Liver (tissue), 9 donors: ENCODE results near the gene EHD4. TPM values are rescaled to one million over a fixed set of nuclear protein-coding genes. Genes with fewer than 3 reads are reported as not detected.

Source experiments
- DNase-seq: peaks from one replicate; pipeline ENCODE4 v3.0.0-alpha.2; 2017; ENCODE audit warnings: low spot score
- H3K27ac ChIP-seq, 2 donors: one replicate each; pipeline ENCODE4 v1.7.0; 2013; ENCODE audit warnings: inconsistent platforms in 2 of 2, low read length in 2 of 2, control low read depth in 1 of 2, low read depth in 1 of 2, mild to moderate bottlenecking in 1 of 2
- H3K27me3 ChIP-seq, 4 donors: one replicate each; pipeline versions ENCODE4 v1.6.1 to v1.7.0; 2013; ENCODE audit warnings: low read length in 3 of 4, inconsistent platforms in 1 of 4, mild to moderate bottlenecking in 1 of 4, moderate library complexity in 1 of 4; ENCODE audit not compliant: control insufficient read depth in 4 of 4, insufficient read depth in 4 of 4
- H3K36me3 ChIP-seq, 4 donors: one replicate each; pipeline versions ENCODE4 v1.6.1 to v1.7.0; 2013; ENCODE audit warnings: low read length in 3 of 4, mild to moderate bottlenecking in 3 of 4, low read depth in 1 of 4, moderate library complexity in 1 of 4; ENCODE audit not compliant: control insufficient read depth in 4 of 4, insufficient read depth in 3 of 4
- H3K4me1 ChIP-seq, 4 donors: one replicate each; pipeline versions ENCODE4 v1.6.1 to v1.7.0; 2013; ENCODE audit warnings: low read length in 3 of 4, mild to moderate bottlenecking in 3 of 4, moderate library complexity in 1 of 4; ENCODE audit not compliant: control insufficient read depth in 4 of 4, insufficient read depth in 4 of 4
- H3K4me3 ChIP-seq, 3 donors: one replicate each; pipeline versions ENCODE4 v1.6.1 to v1.7.0; 2013; ENCODE audit warnings: low read length in 3 of 3, control low read depth in 1 of 3, low read depth in 1 of 3, mild to moderate bottlenecking in 1 of 3
- H3K9ac ChIP-seq, 2 donors: one replicate each; pipeline ENCODE4 v1.7.0; 2013; ENCODE audit warnings: low read length in 2 of 2, mild to moderate bottlenecking in 2 of 2, moderate library complexity in 2 of 2, control low read depth in 1 of 2, low read depth in 1 of 2
- H3K9me3 ChIP-seq, 4 donors: one replicate each; pipeline versions ENCODE4 v1.6.1 to v1.7.0; 2013; ENCODE audit warnings: low read length in 3 of 4; ENCODE audit not compliant: control insufficient read depth in 4 of 4
- EGR1 ChIP-seq, 2 donors: IDR thresholded peaks; 2 replicates each; pipeline ENCODE4 v1.6.1; 2016 to 2018; ENCODE audit warnings: antibody characterized with exemption in 2 of 2, low read depth in 2 of 2
- FOXA1 ChIP-seq: IDR thresholded peaks from 2 replicates; pipeline ENCODE4 v1.6.1; 2016; ENCODE audit warnings: antibody characterized with exemption
- FOXA2 ChIP-seq: IDR thresholded peaks from 2 replicates; pipeline ENCODE4 v1.6.1; 2016; ENCODE audit warnings: antibody characterized with exemption
- GABPA ChIP-seq, 2 donors: IDR thresholded peaks in 1 of 2; conservative IDR thresholded peaks in 1 of 2; 2 replicates each; pipeline ENCODE4 v1.6.1; 2016; ENCODE audit warnings: antibody characterized with exemption in 2 of 2, mild to moderate bottlenecking in 1 of 2, moderate library complexity in 1 of 2
- HNF4A ChIP-seq, 2 donors: conservative IDR thresholded peaks; 2 replicates each; pipeline ENCODE4 v1.6.1; 2016; ENCODE audit warnings: antibody characterized with exemption in 2 of 2, mild to moderate bottlenecking in 2 of 2
- HNF4G ChIP-seq: IDR thresholded peaks from 2 replicates; pipeline ENCODE4 v1.6.1; 2016; ENCODE audit warnings: antibody characterized with exemption
- JUND ChIP-seq, 2 donors: IDR thresholded peaks; 2 replicates each; pipeline ENCODE4 v1.6.1; 2016; ENCODE audit warnings: antibody characterized with exemption in 2 of 2
- NR2F2 ChIP-seq: IDR thresholded peaks from 2 replicates; pipeline ENCODE4 v1.6.1; 2016; ENCODE audit warnings: antibody characterized with exemption
- RAD21 ChIP-seq, 2 donors: IDR thresholded peaks; 2 replicates each; pipeline ENCODE4 v1.6.1; 2016; ENCODE audit warnings: antibody characterized with exemption in 2 of 2, mild to moderate bottlenecking in 2 of 2
- REST ChIP-seq: IDR thresholded peaks from 2 replicates; pipeline ENCODE4 v1.6.1; 2016; ENCODE audit warnings: antibody characterized with exemption, mild to moderate bottlenecking
- RXRA ChIP-seq, 2 donors: IDR thresholded peaks; 2 replicates each; pipeline ENCODE4 v1.6.1; 2017 to 2018; ENCODE audit warnings: antibody characterized with exemption in 2 of 2, mild to moderate bottlenecking in 1 of 2
- SP1 ChIP-seq: IDR thresholded peaks from 2 replicates; pipeline ENCODE4 v1.6.1; 2018; ENCODE audit warnings: antibody characterized with exemption, mild to moderate bottlenecking
- TAF1 ChIP-seq: conservative IDR thresholded peaks from 2 replicates; pipeline ENCODE4 v1.6.1; 2016; ENCODE audit warnings: antibody characterized with exemption, mild to moderate bottlenecking
- YY1 ChIP-seq: IDR thresholded peaks from 2 replicates; pipeline ENCODE4 v1.6.1; 2016; ENCODE audit warnings: antibody characterized with exemption, mild to moderate bottlenecking
- WGBS: extraction: QIAGEN DNeasy Blood & Tissue Kit; methylation state at CpG from one replicate; pipeline ENCODE4 v1.1.7; 2013; 5-methylcytosine and 5-hydroxymethylcytosine counted together
- polyA plus RNA-seq, 2 donors: library from polyadenylated mRNA; stranded (reverse) in 1 of 2; unstranded in 1 of 2; fragments of 200-250 nt in 1 of 2; fragments of >200 nt in 1 of 2; fragmentation: Nextera tagmentation in 1 of 2; extraction: Ambion mirVana in 1 of 2; gene quantifications; one replicate each; pipeline versions ENCODE4 v1.2.1 to v1.2.3, GENCODE V29; 2013 to 2015
- total RNA-seq, 2 donors: library from RNA; depleted of rRNA; stranded (reverse); fragments of >200 nt; gene quantifications; one replicate each; pipeline ENCODE4 v1.2.3, GENCODE V29; 2014
- TF ChIP-seq, protein P1 (sequence below): fragments of 150-350 bp; IDR thresholded peaks from 2 replicates; pipeline ENCODE4 v1.5.1; 2017; ENCODE audit warnings: improper control_type of control experiment, low read depth, low read length; ENCODE audit not compliant: missing input control
- TF ChIP-seq, protein P2 (sequence below): IDR thresholded peaks from 2 replicates; pipeline ENCODE4 v1.6.1; 2016; ENCODE audit warnings: antibody characterized with exemption
- TF ChIP-seq, protein P3 (sequence below): IDR thresholded peaks from 2 replicates; pipeline ENCODE4 v1.6.1; 2016; ENCODE audit warnings: antibody characterized with exemption
- TF ChIP-seq, protein P4 (sequence below): IDR thresholded peaks from 2 replicates; pipeline ENCODE4 v1.6.1; 2016; ENCODE audit warnings: antibody characterized with exemption
- donor health status: healthy.
- donor health status: healthy.
- donor health status: healthy.
- donor health status: healthy.
- donor health status: healthy.

The EHD4 gene
- 1 to 10 TPM; 5.1 to 10.0 TPM for total RNA-seq
- polyA plus RNA-seq: 1 to 10 TPM; 3.3 to 7.3 TPM

- Histone ChIP-seq H3K4me3 (peak within 1 kb of the TSS; percentile 69 to 99 (median 84)), H3K36me3 (no peaks in the 10 kb centered on the region), H3K27ac (peak within 1 kb of the TSS; percentile 86 to 98), H3K9me3 (no peaks in the 10 kb centered on the region), H3K4me1 (peaks cover 2 to 23% (median 12%) of the 10 kb centered on the region in 4 donors), H3K27me3 (no peaks in the 10 kb centered on the region), H3K9ac (peak within 1 kb of the TSS; percentile 75 to 78)
- WGBS: 2% methylated on average over 72 of the region's 72 CpGs
- peak; percentile 92 for DNase-seq
- peak; percentile 72 for TF ChIP-seq TAF1
- TF ChIP-seq, protein P1, sequence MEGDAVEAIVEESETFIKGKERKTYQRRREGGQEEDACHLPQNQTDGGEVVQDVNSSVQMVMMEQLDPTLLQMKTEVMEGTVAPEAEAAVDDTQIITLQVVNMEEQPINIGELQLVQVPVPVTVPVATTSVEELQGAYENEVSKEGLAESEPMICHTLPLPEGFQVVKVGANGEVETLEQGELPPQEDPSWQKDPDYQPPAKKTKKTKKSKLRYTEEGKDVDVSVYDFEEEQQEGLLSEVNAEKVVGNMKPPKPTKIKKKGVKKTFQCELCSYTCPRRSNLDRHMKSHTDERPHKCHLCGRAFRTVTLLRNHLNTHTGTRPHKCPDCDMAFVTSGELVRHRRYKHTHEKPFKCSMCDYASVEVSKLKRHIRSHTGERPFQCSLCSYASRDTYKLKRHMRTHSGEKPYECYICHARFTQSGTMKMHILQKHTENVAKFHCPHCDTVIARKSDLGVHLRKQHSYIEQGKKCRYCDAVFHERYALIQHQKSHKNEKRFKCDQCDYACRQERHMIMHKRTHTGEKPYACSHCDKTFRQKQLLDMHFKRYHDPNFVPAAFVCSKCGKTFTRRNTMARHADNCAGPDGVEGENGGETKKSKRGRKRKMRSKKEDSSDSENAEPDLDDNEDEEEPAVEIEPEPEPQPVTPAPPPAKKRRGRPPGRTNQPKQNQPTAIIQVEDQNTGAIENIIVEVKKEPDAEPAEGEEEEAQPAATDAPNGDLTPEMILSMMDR: peak; percentile 35
- TF ChIP-seq EGR1 (IDR thresholded peaks at IDR 0.05; ENCODE audit: low read depth in 2 of 2): peak; percentile 52 to 55
- peak; percentile 90 for TF ChIP-seq REST
- TF ChIP-seq, protein P2, sequence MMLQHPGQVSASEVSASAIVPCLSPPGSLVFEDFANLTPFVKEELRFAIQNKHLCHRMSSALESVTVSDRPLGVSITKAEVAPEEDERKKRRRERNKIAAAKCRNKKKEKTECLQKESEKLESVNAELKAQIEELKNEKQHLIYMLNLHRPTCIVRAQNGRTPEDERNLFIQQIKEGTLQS: no peak
- peak; percentile 83 for TF ChIP-seq SP1
- TF ChIP-seq HNF4G: no peak
- peak; percentile 83 to 89 for TF ChIP-seq RXRA (IDR thresholded peaks at IDR 0.05)
- TF ChIP-seq, protein P3, sequence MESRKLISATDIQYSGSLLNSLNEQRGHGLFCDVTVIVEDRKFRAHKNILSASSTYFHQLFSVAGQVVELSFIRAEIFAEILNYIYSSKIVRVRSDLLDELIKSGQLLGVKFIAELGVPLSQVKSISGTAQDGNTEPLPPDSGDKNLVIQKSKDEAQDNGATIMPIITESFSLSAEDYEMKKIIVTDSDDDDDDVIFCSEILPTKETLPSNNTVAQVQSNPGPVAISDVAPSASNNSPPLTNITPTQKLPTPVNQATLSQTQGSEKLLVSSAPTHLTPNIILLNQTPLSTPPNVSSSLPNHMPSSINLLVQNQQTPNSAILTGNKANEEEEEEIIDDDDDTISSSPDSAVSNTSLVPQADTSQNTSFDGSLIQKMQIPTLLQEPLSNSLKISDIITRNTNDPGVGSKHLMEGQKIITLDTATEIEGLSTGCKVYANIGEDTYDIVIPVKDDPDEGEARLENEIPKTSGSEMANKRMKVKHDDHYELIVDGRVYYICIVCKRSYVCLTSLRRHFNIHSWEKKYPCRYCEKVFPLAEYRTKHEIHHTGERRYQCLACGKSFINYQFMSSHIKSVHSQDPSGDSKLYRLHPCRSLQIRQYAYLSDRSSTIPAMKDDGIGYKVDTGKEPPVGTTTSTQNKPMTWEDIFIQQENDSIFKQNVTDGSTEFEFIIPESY: peak; percentile 23
- peak; percentile 93 for TF ChIP-seq YY1
- TF ChIP-seq HNF4A (conservative IDR thresholded peaks at IDR 0.05): peak; percentile 33 to 42
- TF ChIP-seq, protein P4, sequence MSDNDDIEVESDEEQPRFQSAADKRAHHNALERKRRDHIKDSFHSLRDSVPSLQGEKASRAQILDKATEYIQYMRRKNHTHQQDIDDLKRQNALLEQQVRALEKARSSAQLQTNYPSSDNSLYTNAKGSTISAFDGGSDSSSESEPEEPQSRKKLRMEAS: peak; percentile 79
- TF ChIP-seq FOXA2: peak; percentile 14
- TF ChIP-seq GABPA (IDR thresholded peaks at IDR 0.05 in 1 of 2, conservative IDR thresholded peaks at IDR 0.05 in 1 of 2): peak; percentile 14 to 71
- TF ChIP-seq NR2F2: peak; percentile 57
- TF ChIP-seq JUND (IDR thresholded peaks at IDR 0.05): peak in 1 of 2 donors; percentile 59
- TF ChIP-seq RAD21 (IDR thresholded peaks at IDR 0.05): peak; percentile 61 to 67
- peak; percentile 32 for TF ChIP-seq FOXA1
Measured at GRCh38 chr15:41972253-41973242, at the start of gene EHD4. EHD4 (minus strand) TSS chr15:41972557; CDS start chr15:41972494, 63 bp downstream.
